ENCODE measurements around the gene TTC39B. TPM values are rescaled to one million over a fixed set of nuclear protein-coding genes. Genes with fewer than 3 reads are reported as not detected.

The TTC39B gene
- total and polyA plus RNA-seq, 2 of the 8 experiments (the other 6 are each of a cell fraction or from before 2014, with no cell fraction given): 1.6 to 10.9 TPM

DNA sequence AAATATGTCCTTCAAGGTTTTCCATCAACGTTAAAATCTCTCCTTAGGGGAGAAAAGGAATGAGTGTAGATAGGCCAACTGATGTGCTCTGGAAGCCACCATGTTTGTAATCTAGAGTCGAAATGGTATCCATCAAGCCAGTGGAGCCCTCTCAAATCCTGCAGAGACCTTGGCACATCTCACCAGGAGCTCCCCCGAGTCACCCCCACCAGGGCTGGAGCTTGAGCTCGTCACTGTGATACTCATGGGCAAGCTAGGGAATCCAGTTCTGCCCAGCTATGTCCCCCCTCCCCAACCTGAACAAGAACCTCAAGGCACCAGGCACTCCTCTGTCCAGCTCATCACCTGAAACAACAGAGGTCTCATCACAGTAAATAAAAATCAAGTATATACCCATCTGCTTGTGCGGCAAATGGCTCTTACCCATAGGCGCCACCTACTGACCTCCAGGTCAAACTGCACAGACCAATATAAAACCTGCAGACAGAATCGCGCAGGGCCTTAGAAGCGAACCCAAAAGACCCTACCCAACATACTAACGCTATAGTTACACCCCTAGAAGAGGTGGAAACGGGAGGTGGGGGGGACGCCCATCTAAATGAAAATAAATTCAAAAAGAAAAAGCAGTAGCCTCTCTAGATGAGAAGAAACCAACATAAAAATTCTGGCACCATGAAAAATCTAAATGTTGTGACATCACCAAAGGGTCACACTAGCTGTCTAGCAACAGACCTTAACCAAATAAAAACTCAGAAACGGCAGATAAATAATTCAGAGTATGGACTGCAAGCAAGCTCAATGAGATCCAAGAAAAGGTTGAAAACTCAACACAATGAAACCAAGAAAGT lies 75.0 kb downstream of the TTC39B start (continued):
- TF ChIP-seq, protein P1, sequence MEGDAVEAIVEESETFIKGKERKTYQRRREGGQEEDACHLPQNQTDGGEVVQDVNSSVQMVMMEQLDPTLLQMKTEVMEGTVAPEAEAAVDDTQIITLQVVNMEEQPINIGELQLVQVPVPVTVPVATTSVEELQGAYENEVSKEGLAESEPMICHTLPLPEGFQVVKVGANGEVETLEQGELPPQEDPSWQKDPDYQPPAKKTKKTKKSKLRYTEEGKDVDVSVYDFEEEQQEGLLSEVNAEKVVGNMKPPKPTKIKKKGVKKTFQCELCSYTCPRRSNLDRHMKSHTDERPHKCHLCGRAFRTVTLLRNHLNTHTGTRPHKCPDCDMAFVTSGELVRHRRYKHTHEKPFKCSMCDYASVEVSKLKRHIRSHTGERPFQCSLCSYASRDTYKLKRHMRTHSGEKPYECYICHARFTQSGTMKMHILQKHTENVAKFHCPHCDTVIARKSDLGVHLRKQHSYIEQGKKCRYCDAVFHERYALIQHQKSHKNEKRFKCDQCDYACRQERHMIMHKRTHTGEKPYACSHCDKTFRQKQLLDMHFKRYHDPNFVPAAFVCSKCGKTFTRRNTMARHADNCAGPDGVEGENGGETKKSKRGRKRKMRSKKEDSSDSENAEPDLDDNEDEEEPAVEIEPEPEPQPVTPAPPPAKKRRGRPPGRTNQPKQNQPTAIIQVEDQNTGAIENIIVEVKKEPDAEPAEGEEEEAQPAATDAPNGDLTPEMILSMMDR (IDR thresholded peaks at IDR 0.05; ENCODE audit: control extremely low read depth in 1 of 3, insufficient read depth in 1 of 3, low read depth in 1 of 3, low read length in 3 of 3): peak; percentile 68 to 79 (median 73)

All from H1 (cell line).